ENCODE results near the gene FLRT1.

DNA sequence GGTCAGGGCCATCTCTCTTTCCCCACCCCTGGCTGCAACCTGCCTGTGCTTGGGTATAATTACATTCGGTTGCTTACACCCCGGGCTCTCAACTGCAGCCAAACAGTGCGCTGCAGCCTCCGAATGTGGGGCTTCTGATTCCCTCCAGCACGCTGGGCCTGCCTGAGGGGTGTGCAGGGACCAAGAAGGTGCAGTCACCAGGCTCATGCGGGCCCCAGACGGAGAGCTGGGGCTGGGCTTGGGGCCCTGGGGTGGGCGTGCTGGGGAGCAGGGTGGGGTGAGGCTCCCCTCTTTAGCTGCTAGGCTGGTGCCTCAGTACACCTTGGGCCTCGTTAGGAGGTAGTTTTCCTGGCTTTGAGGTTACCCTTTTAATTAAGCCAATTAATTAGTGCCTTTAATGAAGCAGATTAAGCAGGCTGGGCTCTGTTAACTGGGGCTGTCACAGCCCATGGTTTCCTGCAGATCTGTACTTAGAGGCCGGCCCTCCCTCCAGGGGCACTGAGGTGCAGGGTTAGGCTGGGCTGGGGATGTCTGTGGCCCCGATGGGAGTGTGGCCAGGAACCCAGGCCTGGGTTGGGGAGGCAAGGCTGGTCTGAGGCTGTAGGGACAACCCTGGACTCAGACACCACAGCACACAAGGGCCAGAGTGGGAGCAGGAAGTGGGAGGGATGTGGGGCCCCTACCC lies 17.3 kb downstream of the FLRT1 start:
- TF ChIP-seq POLR2A (IDR thresholded peaks at IDR 0.05) = no peak
- TF ChIP-seq, protein P1, sequence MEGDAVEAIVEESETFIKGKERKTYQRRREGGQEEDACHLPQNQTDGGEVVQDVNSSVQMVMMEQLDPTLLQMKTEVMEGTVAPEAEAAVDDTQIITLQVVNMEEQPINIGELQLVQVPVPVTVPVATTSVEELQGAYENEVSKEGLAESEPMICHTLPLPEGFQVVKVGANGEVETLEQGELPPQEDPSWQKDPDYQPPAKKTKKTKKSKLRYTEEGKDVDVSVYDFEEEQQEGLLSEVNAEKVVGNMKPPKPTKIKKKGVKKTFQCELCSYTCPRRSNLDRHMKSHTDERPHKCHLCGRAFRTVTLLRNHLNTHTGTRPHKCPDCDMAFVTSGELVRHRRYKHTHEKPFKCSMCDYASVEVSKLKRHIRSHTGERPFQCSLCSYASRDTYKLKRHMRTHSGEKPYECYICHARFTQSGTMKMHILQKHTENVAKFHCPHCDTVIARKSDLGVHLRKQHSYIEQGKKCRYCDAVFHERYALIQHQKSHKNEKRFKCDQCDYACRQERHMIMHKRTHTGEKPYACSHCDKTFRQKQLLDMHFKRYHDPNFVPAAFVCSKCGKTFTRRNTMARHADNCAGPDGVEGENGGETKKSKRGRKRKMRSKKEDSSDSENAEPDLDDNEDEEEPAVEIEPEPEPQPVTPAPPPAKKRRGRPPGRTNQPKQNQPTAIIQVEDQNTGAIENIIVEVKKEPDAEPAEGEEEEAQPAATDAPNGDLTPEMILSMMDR (IDR thresholded peaks at IDR 0.05) = no peak

Measured in gastroesophageal sphincter (tissue), 3 donors.